Activated T-cell treated with anti-CD3 and anti-CD28 coated beads for 1 hour (primary cell): ENCODE data around the gene SGIP1.
"Not testable (repeated sequence)": the region's sequence is repeated elsewhere in the genome, so short reads cannot be mapped to it uniquely, and the experiment has no call there.

Experiments used
- DNase-seq: peaks from one replicate; pipeline ENCODE4 v3.0.0-alpha.2; 2020; ENCODE audit warnings: low read depth

Gene SGIP1

GRCh38 chr1:66732407-66733166, 198.6 kb downstream of the SGIP1 start:
- no peak for DNase-seq

DNA sequence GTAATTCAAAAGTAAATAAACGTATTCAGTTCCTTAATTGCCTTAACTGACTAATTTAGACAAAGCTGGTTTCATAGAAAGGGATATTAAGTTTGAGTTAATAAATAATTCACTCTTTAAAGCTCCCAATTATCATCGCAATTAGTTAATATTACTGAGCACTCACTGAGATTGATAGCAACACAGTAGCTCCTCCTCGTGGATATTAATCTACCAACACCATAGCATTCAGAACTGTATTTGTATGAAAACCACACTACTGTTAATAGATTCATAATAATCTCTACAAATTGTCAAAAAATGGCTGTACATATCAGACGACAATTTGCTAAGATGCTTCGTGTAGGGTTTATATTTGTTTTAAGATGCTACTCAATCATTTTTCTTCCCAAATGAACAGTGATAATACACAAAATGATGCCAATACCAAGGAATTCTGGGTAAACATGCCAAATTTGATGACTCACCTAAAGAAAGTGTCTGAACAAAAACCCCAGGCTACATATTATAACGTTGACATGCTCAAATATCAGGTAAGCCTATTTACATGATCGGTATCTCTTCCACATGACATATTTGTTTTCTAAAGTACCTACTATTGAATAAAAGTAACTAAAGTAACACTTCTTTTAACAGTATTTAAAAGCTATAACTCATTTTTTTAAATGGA, 199.5 kb downstream of the SGIP1 start:
- no peak for DNase-seq

DNA sequence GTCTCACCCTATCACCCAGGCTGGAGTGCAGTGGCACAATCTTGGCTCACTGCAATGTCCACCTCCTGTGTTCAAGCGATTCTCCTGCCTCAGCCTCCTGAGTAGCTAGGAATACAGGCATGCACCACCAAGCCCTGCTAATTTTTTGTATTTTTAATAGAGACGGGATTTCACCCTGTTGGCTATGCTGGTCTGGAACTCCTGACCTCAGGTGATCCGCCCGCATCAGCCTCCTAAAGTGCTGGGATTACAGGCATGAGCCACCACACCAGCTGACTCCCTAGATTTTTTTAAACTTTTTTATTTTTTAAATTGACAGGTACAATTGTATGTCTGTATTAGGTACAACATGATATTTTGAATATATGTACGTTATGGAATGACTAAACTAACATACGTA, 200.6 kb downstream of the SGIP1 start:
- not testable (repeated sequence) for DNase-seq

DNA sequence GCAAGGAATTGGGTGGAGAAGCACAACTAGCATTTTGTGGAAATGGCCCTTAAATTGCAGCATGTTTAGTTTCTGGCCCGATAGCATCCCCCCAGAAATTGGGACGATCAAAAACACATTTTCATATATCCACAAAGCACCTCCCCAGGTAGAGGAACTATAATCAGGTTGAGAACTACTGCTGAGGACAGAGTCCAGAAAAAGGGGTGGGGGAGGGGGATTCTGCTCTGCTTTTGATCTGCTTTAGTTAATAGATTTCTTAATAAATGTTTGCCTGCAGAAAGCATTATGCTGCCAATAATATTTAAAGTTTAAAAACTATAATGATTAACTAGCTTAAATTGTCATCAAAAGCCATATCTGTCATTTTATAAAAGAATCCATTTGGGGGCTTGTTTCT, 203.9 kb downstream of the SGIP1 start:
- no peak for DNase-seq

DNA sequence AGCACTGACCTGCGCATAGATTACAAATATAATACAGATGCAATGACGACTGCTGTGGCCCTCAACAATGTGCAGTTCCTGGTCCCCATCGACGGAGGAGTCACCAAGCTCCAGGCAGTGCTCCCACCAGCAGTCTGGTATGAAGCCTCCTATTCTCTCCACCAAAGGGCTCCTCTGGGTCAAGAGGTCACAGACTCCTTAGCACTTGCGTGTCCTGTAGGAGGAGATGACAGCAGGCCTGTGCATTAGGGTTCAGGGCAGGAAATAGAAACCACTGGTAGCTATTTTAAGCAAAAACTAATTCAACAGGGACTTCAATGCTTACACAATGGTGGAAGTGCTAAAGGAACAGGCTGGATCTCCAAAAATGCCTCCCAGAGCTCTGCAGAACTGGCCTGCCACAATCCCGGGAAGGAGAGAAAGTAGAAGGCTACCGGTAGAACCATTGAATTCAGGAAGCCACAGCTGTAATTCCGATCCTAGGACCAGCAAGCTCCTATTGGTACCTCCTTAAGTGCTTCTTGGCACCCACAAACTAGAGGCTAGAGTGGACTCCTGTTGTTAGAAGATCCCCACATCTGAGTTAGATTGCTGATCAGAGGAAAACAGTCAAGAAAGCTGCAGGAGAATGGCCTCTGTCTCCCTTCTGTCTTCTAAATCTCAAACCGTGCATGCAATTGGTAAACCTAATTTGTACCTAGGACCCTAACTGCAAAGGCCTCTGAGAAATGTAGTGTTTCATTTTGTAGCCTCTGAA, 205.6 kb downstream of the SGIP1 start:
- no peak for DNase-seq

DNA sequence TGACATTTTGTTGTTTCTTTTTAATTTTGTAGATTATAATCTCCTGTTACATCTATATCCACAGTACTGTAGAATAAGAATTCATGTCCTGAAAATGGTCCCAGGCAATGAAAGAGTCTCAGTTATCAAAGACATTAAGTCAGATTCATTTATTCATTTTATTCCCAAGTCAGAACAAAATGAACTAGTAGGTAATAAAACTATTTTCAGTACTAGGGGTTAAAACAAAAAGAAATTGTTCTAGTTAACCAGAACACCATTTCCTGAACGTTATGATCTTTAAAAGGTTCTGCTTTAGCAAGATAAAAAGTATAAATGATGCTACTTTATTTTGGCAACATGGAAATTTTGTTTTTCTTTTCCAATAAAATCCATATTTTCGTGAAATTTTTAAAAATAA, 211.5 kb downstream of the SGIP1 start:
- DNase-seq: no peak

- no peak for DNase-seq
These were observed 213.5 kb downstream of the SGIP1 start for GRCh38 chr1:66747501-66747900.

DNA sequence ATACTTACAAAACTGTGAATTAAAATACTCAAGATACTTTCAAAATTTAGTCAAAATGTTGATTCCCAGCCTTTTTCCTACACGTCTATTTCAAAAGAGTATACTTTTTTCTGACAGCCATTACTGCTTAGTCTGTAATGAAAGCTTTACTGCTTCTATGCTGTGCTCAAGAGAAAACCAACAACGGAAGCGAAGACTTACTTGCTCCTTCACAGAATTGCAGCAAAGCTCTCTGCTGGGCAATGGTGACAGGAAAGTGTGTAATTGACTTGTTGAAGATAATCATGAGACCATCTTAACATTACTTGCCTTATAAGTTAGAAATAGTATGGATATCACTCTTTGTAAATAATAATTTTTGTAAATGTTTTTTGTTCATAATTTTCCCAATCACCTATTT, 216.6 kb downstream of the SGIP1 start:
- no peak for DNase-seq

DNA sequence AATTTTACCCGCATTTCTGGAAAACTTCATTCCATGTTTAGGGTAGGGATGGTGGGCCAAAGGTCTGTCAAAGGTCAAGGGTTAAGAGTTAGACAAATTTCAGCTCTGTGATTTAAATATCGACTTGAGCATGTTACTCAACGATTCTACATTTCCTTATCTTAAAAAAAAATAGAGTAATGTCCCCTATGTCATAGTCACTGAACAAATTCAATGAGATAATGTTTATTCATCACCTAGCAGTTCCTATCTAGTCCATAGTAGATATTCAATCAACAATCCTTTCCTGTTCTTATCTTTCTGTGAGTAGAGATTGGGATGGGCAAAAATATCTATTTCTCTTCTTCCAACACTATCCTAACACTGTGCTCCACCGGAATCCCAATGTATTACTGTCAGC, 217.2 kb downstream of the SGIP1 start:
- DNase-seq: no peak

- no peak for DNase-seq
These were observed 218.1 kb downstream of the SGIP1 start, which contains the start of gene DYNLT5 for GRCh38 chr1:66752000-66752592. DYNLT5 (plus strand) TSS chr1:66752459; CDS start chr1:66754659, 2,200 bp downstream.

DNA sequence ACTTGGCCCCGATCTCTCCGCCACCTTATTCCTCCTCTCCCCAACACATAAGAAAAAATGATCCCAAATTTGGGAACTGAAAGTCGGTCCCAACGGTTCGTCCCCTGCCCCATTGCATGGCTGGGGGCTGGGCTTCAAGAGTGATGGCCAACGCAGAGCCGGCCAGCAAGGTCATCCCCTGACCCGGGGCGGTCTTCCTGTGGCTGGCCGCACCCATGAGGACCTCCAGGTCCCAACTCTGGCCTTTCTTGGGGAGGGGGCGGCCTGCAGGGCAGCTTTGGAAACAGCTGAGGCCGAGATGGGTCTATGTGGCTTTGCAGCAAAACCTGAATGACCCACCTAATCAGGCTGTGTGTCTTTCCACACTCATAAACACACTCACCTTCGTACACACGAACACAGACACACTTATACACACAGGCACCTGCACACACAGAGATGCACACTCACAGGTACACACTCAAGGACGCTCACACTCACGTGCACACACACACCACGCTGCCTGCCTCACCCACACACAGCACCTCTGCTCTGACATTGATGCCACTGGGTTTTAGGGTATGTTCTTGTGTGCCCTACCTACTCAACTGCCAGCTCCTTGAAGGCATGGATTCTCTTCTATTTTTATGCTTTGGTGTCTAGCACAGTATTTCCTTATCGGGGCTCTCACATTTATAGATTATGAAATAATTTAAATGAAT, 218.9 kb downstream of the SGIP1 start:
- no peak for DNase-seq

DNA sequence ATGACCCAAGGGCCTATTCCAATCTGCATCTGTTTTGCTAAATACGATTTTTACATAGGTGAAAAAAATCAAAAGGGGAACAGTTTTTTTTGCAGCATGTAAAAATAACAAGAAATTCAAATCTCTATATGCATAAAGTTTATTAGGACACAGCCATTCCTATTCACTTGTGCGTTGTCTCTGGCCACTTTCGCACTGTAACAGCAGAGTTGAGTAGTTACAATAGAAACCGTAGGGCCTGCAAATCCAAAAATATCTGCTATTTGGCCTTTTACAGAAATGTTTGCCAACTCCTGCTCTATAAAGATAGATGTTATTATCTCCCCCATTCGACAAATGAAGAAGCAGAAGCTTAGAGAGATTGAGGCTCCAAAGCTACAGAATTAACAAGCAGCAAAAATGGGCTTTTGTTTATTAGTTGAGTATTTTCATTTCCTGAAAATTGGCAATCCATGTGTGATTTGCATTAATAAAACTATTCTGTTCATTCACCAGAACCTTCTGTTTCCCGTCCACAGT, 223.8 kb downstream of the SGIP1 start:
- no peak for DNase-seq

DNA sequence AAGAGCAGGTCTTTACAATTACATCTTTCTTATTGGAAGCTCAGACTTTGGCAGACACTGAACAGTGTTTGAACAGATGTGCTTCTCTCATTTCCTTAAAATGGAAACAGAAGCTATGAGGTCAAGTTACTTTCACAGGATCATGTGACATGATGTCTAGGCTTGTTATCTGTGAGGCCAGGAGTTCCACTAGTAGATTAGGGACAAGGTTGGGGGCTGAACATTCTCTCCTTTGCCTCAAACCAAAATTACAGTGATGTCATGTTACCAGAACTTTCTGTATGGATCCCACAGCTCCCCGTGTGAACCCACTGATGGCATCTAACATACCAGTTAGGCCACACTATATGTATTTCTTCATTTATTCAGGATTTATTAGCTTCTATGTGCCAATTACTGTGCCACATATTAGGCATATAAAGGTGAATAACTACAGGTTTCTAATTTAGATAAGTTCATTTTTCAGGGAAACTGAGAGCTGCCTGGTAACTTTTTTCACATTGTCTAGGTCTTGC, 224.3 kb downstream of the SGIP1 start:
- DNase-seq: no peak

DNA sequence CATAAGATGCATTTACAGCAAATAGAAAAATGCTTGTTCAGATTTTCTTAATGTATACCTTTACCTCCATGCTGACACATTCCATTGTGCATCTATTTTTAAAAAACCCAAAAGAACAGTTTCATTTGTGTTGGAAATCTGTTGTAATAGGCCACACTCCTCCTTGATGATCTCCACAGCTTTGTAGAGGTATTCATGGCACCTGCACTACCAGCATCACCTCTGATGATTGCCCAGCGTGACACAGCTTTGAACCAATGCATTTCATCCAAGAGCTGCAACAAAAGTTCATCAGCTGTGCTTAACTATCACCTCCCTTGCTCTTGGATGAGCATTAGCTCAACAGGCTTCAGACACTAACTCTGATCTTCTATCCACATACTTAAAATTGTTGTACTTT, 226.6 kb downstream of the SGIP1 start:
- DNase-seq: no peak

- no peak for DNase-seq
These were observed 227.3 kb downstream of the SGIP1 start for GRCh38 chr1:66761221-66761620.

GRCh38 chr1:66764994-66765578, 231.1 kb downstream of the SGIP1 start:
- DNase-seq: peak; percentile 37

- DNase-seq: no peak
These were observed 233.7 kb downstream of the SGIP1 start for GRCh38 chr1:66767626-66768025.

- DNase-seq: no peak
These were observed 235.0 kb downstream of the SGIP1 start for GRCh38 chr1:66768965-66769364.

- DNase-seq: no peak
These were observed 235.7 kb downstream of the SGIP1 start for GRCh38 chr1:66769512-66770229.

GRCh38 chr1:66770240-66770639, 236.3 kb downstream of the SGIP1 start:
- DNase-seq: no peak
